Esophagus muscularis mucosa (tissue), 4 donors: ENCODE results near the gene HEYL. TPM values are rescaled to one million over a fixed set of nuclear protein-coding genes. Genes with fewer than 3 reads are reported as not detected.

ENCODE experiments used
- DNase-seq: peaks from one replicate; pipeline ENCODE4 v3.0.0-alpha.2; 2017; ENCODE audit errors: extremely low spot score
- H3K27ac ChIP-seq, 4 donors: fragments of 200-600 bp; sonication (generic); replicated peaks in 1 of 4; 1 replicate in 3 of 4; 2 replicates in 1 of 4; pipeline ENCODE4 v1.5.1; 2016 to 2019; ENCODE audit warnings: mild to moderate bottlenecking in 1 of 4
- H3K27me3 ChIP-seq, 4 donors: fragments of 200-600 bp; sonication (generic); one replicate each; pipeline versions ENCODE4 v1.5.1 to v1.6.0; 2016 to 2019
- H3K36me3 ChIP-seq, 4 donors: fragments of 200-600 bp; sonication (generic); one replicate each; pipeline ENCODE4 v1.5.1; 2016 to 2019
- H3K4me1 ChIP-seq, 4 donors: fragments of 200-600 bp; sonication (generic); one replicate each; pipeline ENCODE4 v1.5.1; 2016 to 2019
- H3K4me3 ChIP-seq, 4 donors: fragments of 200-600 bp; sonication (generic); 1 replicate in 2 of 4; 2 replicates in 2 of 4; pipeline ENCODE4 v1.5.1; 2016 to 2019; ENCODE audit warnings: mild to moderate bottlenecking in 4 of 4, moderate library complexity in 1 of 4
- H3K9me3 ChIP-seq, 4 donors: fragments of 200-600 bp; sonication (generic); 1 replicate in 3 of 4; 2 replicates in 1 of 4; pipeline ENCODE4 v1.5.1; 2016 to 2019
- EP300 ChIP-seq: sonication (generic); formaldehyde crosslinking; IDR thresholded peaks from one replicate; pipeline ENCODE4 v1.6.1; 2017; ENCODE audit warnings: antibody characterized with exemption
- POLR2A ChIP-seq: fragments of 450-650 bp; IDR thresholded peaks from one replicate; pipeline ENCODE4 v1.6.1; 2017; ENCODE audit warnings: antibody characterized with exemption, moderate library complexity, mild to moderate bottlenecking, low read depth
- POLR2AphosphoS5 ChIP-seq, 2 donors: sonication (generic); formaldehyde crosslinking; IDR thresholded peaks; one replicate each; pipeline ENCODE4 v1.6.1; 2017; ENCODE audit warnings: antibody characterized with exemption in 2 of 2
- WGBS: methylation state at CpG from one replicate; pipeline ENCODE4 v1.1.5; 2018; 5-methylcytosine and 5-hydroxymethylcytosine counted together
- intact Hi-C: fragments of 100-400 bp; cut with DNase I; formaldehyde crosslinking; loops from one replicate; pipeline ENCODE4 v1.15.1; 2023
- total RNA-seq, 4 donors: library from RNA; depleted of rRNA; stranded (reverse); fragments of >200 nt; gene quantifications; one replicate each; pipeline versions ENCODE4 v1.1.0 to v1.2.1, GENCODE V29; 2016
- TF ChIP-seq, protein P1 (sequence below), 3 experiments: fragments of 200-600 bp in 2 of 3; fragments of 450-650 bp in 1 of 3; sonication (generic) in 2 of 3; IDR thresholded peaks; one replicate each; pipeline ENCODE4 v1.5.1; 2017 to 2019; ENCODE audit warnings: antibody characterized with exemption in 3 of 3, mild to moderate bottlenecking in 2 of 3, moderate library complexity in 1 of 3

HEYL gene
- total RNA-seq, 4 donors from 2014 or later: 5.6 to 8.8 (median 8.4) TPM

DNA sequence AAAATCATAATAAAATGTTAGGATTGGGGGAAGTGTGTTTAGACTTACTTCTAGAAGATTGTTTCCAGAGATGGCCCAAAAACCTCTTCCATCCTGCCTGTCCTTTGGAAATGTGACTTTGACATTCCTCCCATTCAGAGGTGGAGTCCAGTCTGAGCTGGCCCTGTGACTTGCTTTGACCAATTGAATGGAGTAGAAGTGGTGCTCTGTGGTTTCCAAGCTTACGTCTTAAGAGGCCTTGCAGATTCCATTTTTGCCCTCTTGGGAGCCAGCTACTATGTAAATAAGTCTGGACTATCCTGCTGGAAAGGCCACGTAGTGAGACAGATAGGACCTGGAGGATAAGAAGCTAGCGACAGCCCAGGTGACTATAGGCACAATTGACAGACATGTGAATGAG, 33.8 kb upstream of the HEYL start:
- Histone ChIP-seq H3K4me1 (peaks cover 18 to 21% (median 19%) of the 10 kb centered on the region in 4 donors), H3K27ac (no peak overlapping the region), H3K27me3 (peaks cover 0 to 48% (median 13%) of the 10 kb centered on the region in 4 donors), H3K36me3 (no peaks in the 10 kb centered on the region), H3K9me3 (no peaks in the 10 kb centered on the region), H3K4me3 (no peak overlapping the region)
- no peak for DNase-seq
- intact Hi-C loops: no loop called here
- 89% methylated on average over 3 of the region's 3 CpGs for WGBS
- TF ChIP-seq POLR2AphosphoS5 (IDR thresholded peaks at IDR 0.05) (no peak), EP300 (no peak), POLR2A (no peak)
- TF ChIP-seq, protein P1, sequence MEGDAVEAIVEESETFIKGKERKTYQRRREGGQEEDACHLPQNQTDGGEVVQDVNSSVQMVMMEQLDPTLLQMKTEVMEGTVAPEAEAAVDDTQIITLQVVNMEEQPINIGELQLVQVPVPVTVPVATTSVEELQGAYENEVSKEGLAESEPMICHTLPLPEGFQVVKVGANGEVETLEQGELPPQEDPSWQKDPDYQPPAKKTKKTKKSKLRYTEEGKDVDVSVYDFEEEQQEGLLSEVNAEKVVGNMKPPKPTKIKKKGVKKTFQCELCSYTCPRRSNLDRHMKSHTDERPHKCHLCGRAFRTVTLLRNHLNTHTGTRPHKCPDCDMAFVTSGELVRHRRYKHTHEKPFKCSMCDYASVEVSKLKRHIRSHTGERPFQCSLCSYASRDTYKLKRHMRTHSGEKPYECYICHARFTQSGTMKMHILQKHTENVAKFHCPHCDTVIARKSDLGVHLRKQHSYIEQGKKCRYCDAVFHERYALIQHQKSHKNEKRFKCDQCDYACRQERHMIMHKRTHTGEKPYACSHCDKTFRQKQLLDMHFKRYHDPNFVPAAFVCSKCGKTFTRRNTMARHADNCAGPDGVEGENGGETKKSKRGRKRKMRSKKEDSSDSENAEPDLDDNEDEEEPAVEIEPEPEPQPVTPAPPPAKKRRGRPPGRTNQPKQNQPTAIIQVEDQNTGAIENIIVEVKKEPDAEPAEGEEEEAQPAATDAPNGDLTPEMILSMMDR (IDR thresholded peaks at IDR 0.05): no peak

GRCh38 chr1:39672551-39672947, 33.1 kb upstream of the HEYL start:
- Histone ChIP-seq H3K4me1 (peaks cover 18 to 24% (median 19%) of the 10 kb centered on the region in 4 donors), H3K27ac (no peak overlapping the region), H3K36me3 (no peaks in the 10 kb centered on the region), H3K9me3 (no peaks in the 10 kb centered on the region), H3K4me3 (peak overlapping the region; percentile 54 to 59 (median 56)), H3K27me3 (peaks cover 0 to 54% (median 13%) of the 10 kb centered on the region in 4 donors)
- 36% methylated on average over 7 of the region's 12 CpGs for WGBS
- intact Hi-C loops: no loop called here
- no peak for DNase-seq
- TF ChIP-seq POLR2AphosphoS5 (IDR thresholded peaks at IDR 0.05) (no peak), EP300 (no peak), POLR2A (no peak)
- TF ChIP-seq, protein P1 (IDR thresholded peaks at IDR 0.05): peak in 1 of 3 experiments; percentile 26

GRCh38 chr1:39671793-39672550, 32.5 kb upstream of the HEYL start, which contains the start of gene NT5C1A:
NT5C1A (minus strand) TSS chr1:39672107; CDS start chr1:39672038, 69 bp downstream.
- H3K9me3 ChIP-seq: no peaks in the 10 kb centered on the region
- H3K4me3 ChIP-seq: peak within 1 kb of the TSS; percentile 54 to 59 (median 56)
- 18% methylated on average over 7 of the region's 55 CpGs for WGBS
- TF ChIP-seq, protein P1 (IDR thresholded peaks at IDR 0.05): no peak
- TF ChIP-seq POLR2A (no peak), EP300 (no peak), POLR2AphosphoS5 (IDR thresholded peaks at IDR 0.05) (no peak)
- no peak for DNase-seq
- no peak within 1 kb of the TSS for H3K27ac ChIP-seq
- intact Hi-C loops: no loop called here
- peaks cover 0 to 55% (median 13%) of the 10 kb centered on the region in 4 donors for H3K27me3 ChIP-seq
- peaks cover 18 to 24% (median 19%) of the 10 kb centered on the region in 4 donors for H3K4me1 ChIP-seq
- H3K36me3 ChIP-seq: no peaks in the 10 kb centered on the region

DNA sequence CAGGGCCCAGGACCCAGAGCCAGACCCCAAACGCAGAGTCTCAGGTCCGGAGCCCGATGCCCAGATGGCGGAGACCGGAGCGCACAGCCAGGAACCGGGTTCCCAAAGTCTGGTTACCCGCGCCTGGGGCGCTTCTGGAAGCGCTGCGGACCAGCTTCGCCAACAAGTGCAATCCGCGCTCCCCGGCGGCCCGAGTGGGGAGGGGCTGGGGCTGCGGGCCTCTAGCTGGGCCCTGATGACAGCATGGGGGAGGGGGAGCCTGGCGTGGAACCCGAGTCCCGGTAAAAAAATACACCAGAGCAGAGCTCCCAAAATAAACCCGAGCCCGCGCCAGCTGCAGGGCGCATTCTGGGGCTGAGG, 32.0 kb upstream of the HEYL start:
- Histone ChIP-seq H3K4me1 (peaks cover 18 to 24% (median 19%) of the 10 kb centered on the region in 4 donors), H3K4me3 (peak overlapping the region; percentile 54 to 59 (median 56)), H3K9me3 (no peaks in the 10 kb centered on the region), H3K27me3 (peaks cover 0 to 55% (median 13%) of the 10 kb centered on the region in 4 donors), H3K27ac (no peak overlapping the region), H3K36me3 (no peaks in the 10 kb centered on the region)
- 3% methylated on average over 19 of the region's 26 CpGs for WGBS
- intact Hi-C loops: no loop called here
- TF ChIP-seq POLR2AphosphoS5 (IDR thresholded peaks at IDR 0.05): no peak
- TF ChIP-seq, protein P1 (IDR thresholded peaks at IDR 0.05): no peak
- no peak for TF ChIP-seq EP300
- no peak for TF ChIP-seq POLR2A
- no peak for DNase-seq
